PC-3 (cell line): Measurements from ENCODE around the gene ANKRD13C.

ENCODE experiments used
- CTCF ChIP-seq: fragments of 300-600 bp; sonication (generic); conservative IDR thresholded peaks from 2 replicates; pipeline ENCODE4 v1.5.1; 2017; ENCODE audit warnings: antibody characterized with exemption, low read depth, mild to moderate bottlenecking, low read length
- EZH2 ChIP-seq: fragments of 300-600 bp; sonication (generic); IDR thresholded peaks from one replicate; pipeline ENCODE4 v1.6.1; 2017; ENCODE audit warnings: antibody characterized with exemption, mild to moderate bottlenecking, low read length; ENCODE audit not compliant: unreplicated experiment

- TF ChIP-seq CTCF (no peak), EZH2 (no peak)
These were observed 9.9 kb upstream of the ANKRD13C start for GRCh38 chr1:70364439-70364838.
